Smooth muscle cell (in vitro differentiated cells): Measurements from ENCODE around the gene MRPL38. TPM values are rescaled to one million over a fixed set of nuclear protein-coding genes. Genes with fewer than 3 reads are reported as not detected.

Experiments
- DNase-seq: peaks from one replicate; lab custom pipeline; 2025; ENCODE audit not compliant: unreplicated experiment; lab: John Stamatoyannopoulos, UW
- H2AFZ ChIP-seq: fragments of 200-600 bp; sonication (generic); 2 replicates; pipeline ENCODE4 v1.6.0; 2016; ENCODE audit warnings: antibody characterized with exemption, low read depth, mild to moderate bottlenecking
- H3F3A ChIP-seq: fragments of 200-600 bp; sonication (generic); 2 replicates; pipeline ENCODE4 v1.6.0; 2017; ENCODE audit warnings: antibody characterized with exemption, low read depth
- H3K27ac ChIP-seq: fragments of 200-600 bp; sonication (generic); 2 replicates; pipeline ENCODE4 v1.5.1; 2016; ENCODE audit warnings: low read depth, mild to moderate bottlenecking
- H3K27me3 ChIP-seq: fragments of 200-600 bp; sonication (generic); 2 replicates; pipeline ENCODE4 v1.6.1; 2016; ENCODE audit warnings: low read depth, mild to moderate bottlenecking
- H3K36me3 ChIP-seq: fragments of 200-600 bp; sonication (generic); 2 replicates; pipeline ENCODE4 v1.5.1; 2016; ENCODE audit warnings: low read depth
- H3K4me1 ChIP-seq: fragments of 200-600 bp; sonication (generic); 2 replicates; pipeline ENCODE4 v1.5.1; 2016; ENCODE audit warnings: low read depth
- H3K4me2 ChIP-seq: fragments of 200-600 bp; sonication (generic); 2 replicates; pipeline ENCODE4 v1.6.0; 2016; ENCODE audit warnings: mild to moderate bottlenecking
- H3K4me3 ChIP-seq: fragments of 200-600 bp; sonication (generic); 2 replicates; pipeline ENCODE4 v1.5.1; 2016; ENCODE audit warnings: mild to moderate bottlenecking
- H3K79me2 ChIP-seq: fragments of 200-600 bp; sonication (generic); 2 replicates; pipeline ENCODE4 v1.6.0; 2016; ENCODE audit warnings: low read depth, mild to moderate bottlenecking
- H3K9ac ChIP-seq: fragments of 200-600 bp; sonication (generic); 2 replicates; pipeline ENCODE4 v1.6.0; 2016; ENCODE audit warnings: low read depth
- H3K9me3 ChIP-seq: fragments of 200-600 bp; sonication (generic); replicated peaks from 2 replicates; pipeline ENCODE4 v1.5.1; 2016; ENCODE audit warnings: low read depth
- H4K20me1 ChIP-seq: fragments of 200-600 bp; sonication (generic); 2 replicates; pipeline ENCODE4 v1.6.0; 2016; ENCODE audit warnings: low read depth
- WGBS: methylation state at CpG from one replicate; pipeline ENCODE4 v1.1.7; 2016; ENCODE audit warnings: low lambda C conversion rate; 5-methylcytosine and 5-hydroxymethylcytosine counted together
- polyA plus RNA-seq: library from polyadenylated mRNA; unstranded; fragments of >200 nt; fragmentation: Nextera tagmentation; extraction: Ambion mirVana; gene quantifications from 2 replicates; pipeline ENCODE4 v1.2.1, GENCODE V29; 2016
- total RNA-seq: library from RNA; depleted of rRNA; stranded (reverse); fragments of >200 nt; gene quantifications from 2 replicates; pipeline ENCODE4 v1.2.3, GENCODE V29; 2014
- TF ChIP-seq, protein P1 (sequence below): fragments of 200-600 bp; sonication (generic); IDR thresholded peaks from 2 replicates; pipeline ENCODE4 v1.5.1; 2017; ENCODE audit warnings: borderline replicate concordance, mild to moderate bottlenecking, antibody characterized with exemption; ENCODE audit not compliant: insufficient read depth, poor library complexity, severe bottlenecking

The MRPL38 gene
- total and polyA plus RNA-seq, 2 experiments from 2014 or later: 48.4 to 90.5 TPM

DNA sequence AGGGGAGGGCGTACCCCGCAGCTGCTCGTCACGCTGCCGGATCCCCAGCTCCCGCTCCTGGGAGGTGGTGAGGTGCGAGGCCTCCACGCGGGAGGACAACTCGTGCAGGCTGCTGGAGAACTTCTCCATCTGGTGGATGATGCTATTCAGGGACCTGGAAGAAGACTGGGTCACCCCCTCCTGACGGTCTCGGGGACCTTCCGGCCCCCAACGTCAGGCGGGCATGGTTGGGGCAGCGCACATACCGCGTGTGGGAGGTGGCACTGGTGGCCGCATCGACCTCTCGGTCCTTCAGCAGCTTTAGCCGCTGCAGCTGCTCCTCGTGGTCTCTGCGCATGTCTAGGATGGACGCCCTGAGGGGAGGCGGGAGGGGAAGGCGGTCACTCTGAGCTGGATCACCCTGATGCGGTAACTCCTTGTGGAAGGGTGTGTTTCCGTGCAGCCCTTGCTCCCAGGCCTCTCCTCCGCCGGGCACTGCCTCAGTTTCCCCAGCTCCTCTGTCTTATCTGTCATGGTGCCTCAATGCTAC is 13.3 kb upstream of the MRPL38 start:
- H3K9me3 ChIP-seq: no peaks in the 10 kb centered on the region
- no peak for DNase-seq
- no peak overlapping the region for H3K27ac ChIP-seq
- H3K4me3 ChIP-seq: no peak overlapping the region
- TF ChIP-seq, protein P1, sequence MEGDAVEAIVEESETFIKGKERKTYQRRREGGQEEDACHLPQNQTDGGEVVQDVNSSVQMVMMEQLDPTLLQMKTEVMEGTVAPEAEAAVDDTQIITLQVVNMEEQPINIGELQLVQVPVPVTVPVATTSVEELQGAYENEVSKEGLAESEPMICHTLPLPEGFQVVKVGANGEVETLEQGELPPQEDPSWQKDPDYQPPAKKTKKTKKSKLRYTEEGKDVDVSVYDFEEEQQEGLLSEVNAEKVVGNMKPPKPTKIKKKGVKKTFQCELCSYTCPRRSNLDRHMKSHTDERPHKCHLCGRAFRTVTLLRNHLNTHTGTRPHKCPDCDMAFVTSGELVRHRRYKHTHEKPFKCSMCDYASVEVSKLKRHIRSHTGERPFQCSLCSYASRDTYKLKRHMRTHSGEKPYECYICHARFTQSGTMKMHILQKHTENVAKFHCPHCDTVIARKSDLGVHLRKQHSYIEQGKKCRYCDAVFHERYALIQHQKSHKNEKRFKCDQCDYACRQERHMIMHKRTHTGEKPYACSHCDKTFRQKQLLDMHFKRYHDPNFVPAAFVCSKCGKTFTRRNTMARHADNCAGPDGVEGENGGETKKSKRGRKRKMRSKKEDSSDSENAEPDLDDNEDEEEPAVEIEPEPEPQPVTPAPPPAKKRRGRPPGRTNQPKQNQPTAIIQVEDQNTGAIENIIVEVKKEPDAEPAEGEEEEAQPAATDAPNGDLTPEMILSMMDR: no peak
- H3K4me2 ChIP-seq: no peak overlapping the region
- H3K4me1 ChIP-seq: no peaks in the 10 kb centered on the region
- no peaks in the 10 kb centered on the region for H3K36me3 ChIP-seq
- no peaks in the 10 kb centered on the region for H3K27me3 ChIP-seq
- no peaks in the 10 kb centered on the region for H3K79me2 ChIP-seq
- 97% methylated on average over 31 of the region's 31 CpGs for WGBS
- no peaks in the 10 kb centered on the region for H4K20me1 ChIP-seq
- no peak overlapping the region for H2AFZ ChIP-seq
- H3F3A ChIP-seq: no peaks in the 10 kb centered on the region
- H3K9ac ChIP-seq: no peak overlapping the region

DNA sequence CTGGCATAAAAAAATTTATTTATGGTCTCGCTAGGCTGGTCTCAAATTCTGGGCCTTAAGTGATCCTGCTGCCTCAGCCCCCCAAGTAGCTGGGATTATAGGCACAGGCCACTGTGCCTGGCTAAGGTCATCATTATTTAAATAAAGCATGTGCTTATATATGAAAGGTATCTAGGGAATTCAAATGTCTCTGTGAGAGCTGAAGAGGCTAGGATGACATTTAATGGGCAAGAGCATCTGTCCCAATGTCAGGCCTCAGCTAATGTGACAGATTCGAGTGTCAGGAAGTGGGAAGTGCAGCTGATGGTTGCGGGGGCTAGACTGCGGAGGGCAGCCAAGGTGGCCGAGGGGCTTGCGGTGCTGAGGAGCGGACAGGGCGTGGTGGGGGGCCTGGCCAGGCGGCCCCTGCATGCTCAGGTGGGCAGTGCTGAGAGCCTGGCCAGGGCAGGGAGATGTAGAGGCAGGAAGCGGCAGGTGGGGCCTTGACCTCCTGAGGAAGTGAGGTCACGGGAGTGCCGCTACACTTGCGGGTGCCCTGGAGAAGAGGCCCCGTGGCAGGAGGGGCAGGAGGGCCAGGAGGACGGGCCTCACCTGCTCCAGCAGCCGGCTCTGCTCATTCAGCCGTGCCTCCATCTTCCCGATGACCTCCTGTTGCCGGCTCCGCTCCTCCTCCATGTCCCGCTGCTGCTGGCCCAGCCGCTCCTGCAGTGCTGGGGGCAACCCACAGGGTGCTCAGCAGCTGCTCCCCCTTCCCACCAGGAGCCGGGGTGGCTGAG is 12.6 kb upstream of the MRPL38 start:
- TF ChIP-seq, protein P1: no peak
- no peaks in the 10 kb centered on the region for H4K20me1 ChIP-seq
- no peak overlapping the region for H3K4me2 ChIP-seq
- no peaks in the 10 kb centered on the region for H3K79me2 ChIP-seq
- H3F3A ChIP-seq: no peaks in the 10 kb centered on the region
- no peaks in the 10 kb centered on the region for H3K9me3 ChIP-seq
- H3K9ac ChIP-seq: no peak overlapping the region
- no peaks in the 10 kb centered on the region for H3K27me3 ChIP-seq
- H3K36me3 ChIP-seq: no peaks in the 10 kb centered on the region
- H3K27ac ChIP-seq: no peak overlapping the region
- whole genome bisulfite sequencing: 94% methylated on average over 23 of the region's 23 CpGs
- no peak overlapping the region for H3K4me3 ChIP-seq
- no peak overlapping the region for H2AFZ ChIP-seq
- no peaks in the 10 kb centered on the region for H3K4me1 ChIP-seq
- DNase-seq: no peak

DNA sequence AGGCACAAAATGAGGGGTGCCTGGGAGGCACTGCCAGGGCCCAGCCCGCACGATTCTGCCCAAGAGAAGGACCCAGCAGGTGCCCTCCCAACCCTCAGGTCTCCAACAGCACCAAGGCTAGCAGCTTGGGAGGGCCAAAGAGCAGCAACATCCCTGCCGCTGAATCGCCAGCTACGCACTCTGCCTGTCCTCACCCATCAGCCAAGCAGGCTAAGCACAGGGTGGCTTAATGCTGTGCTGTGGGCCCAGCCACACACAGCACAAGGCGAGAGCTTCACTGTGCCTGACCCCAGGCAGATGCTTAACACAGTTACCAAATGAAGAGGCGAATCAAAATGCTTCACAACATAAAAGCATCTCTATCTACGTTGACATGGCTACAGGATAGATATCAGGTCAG is 10.6 kb upstream of the MRPL38 start:
- no peaks in the 10 kb centered on the region for H3K27me3 ChIP-seq
- no peak overlapping the region for H3K4me2 ChIP-seq
- no peaks in the 10 kb centered on the region for H3K9me3 ChIP-seq
- no peak overlapping the region for H3K9ac ChIP-seq
- no peaks in the 10 kb centered on the region for H3K36me3 ChIP-seq
- no peaks in the 10 kb centered on the region for H4K20me1 ChIP-seq
- no peak overlapping the region for H2AFZ ChIP-seq
- WGBS: 92% methylated on average over 8 of the region's 8 CpGs
- H3K4me3 ChIP-seq: no peak overlapping the region
- no peak overlapping the region for H3K27ac ChIP-seq
- H3F3A ChIP-seq: no peaks in the 10 kb centered on the region
- TF ChIP-seq, protein P1: no peak
- peaks cover 8% of the 10 kb centered on the region for H3K4me1 ChIP-seq
- H3K79me2 ChIP-seq: no peaks in the 10 kb centered on the region
- DNase-seq: no peak
